ENCODE measurements around the gene SLC5A8. TPM values are rescaled to one million over a fixed set of nuclear protein-coding genes. Genes with fewer than 3 reads are reported as not detected.

Gene SLC5A8, protein sequence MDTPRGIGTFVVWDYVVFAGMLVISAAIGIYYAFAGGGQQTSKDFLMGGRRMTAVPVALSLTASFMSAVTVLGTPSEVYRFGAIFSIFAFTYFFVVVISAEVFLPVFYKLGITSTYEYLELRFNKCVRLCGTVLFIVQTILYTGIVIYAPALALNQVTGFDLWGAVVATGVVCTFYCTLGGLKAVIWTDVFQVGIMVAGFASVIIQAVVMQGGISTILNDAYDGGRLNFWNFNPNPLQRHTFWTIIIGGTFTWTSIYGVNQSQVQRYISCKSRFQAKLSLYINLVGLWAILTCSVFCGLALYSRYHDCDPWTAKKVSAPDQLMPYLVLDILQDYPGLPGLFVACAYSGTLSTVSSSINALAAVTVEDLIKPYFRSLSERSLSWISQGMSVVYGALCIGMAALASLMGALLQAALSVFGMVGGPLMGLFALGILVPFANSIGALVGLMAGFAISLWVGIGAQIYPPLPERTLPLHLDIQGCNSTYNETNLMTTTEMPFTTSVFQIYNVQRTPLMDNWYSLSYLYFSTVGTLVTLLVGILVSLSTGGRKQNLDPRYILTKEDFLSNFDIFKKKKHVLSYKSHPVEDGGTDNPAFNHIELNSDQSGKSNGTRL
- not detected for total RNA-seq

DNA sequence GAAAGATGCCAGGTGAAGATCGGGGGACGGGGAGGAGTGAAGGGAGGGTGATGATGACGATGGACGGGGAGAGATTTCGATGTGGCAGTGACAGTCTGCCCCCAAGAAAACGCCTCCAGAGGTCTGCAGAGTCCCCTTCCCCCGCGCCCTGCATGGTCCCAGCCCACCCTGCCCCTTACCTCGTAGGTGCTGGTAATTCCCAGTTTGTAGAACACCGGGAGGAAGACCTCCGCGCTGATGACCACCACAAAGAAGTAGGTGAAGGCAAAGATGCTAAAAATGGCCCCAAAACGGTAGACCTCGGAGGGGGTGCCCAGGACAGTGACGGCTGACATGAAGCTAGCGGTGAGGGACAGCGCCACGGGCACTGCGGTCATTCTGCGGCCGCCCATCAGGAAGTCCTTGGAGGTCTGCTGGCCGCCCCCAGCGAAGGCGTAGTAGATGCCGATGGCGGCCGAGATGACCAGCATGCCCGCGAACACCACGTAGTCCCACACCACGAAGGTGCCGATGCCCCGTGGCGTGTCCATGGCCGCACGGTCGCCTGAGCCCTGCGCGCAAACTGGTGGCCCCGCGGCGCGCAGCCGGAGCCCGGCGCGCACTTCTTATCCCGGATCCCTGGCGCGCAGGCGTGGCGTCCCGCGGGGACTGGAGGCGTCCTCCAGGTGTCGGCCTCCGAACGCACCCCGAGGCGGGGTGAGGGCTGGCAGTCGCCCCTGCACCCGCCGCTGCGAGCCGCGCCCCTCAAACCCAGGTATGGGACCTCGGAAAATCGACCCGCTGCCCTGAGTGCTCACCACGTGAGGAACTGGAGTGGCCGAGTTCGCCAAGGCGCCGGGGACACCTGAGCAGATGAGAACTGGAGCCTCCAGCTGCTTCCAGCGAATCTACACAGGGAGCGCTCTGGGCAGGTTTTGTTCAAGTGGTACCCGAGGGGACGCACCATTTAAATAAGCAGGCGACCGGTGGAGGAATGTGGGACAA, at the start of gene SLC5A8:
SLC5A8 (minus strand) TSS at position 920 of the 984 bp plus-strand sequence; CDS start at position 530, 390 bp downstream.
- no peaks in the 10 kb centered on the region for H3K36me3 Mint-ChIP-seq (ENCODE audit: low read depth)
- H3K4me3 Mint-ChIP-seq = no peak within 1 kb of the TSS
- peaks cover 22% of the 10 kb centered on the region for H3K27me3 Mint-ChIP-seq
- H3K27ac Mint-ChIP-seq = no peak within 1 kb of the TSS
- no peaks in the 10 kb centered on the region for H3K9me3 Mint-ChIP-seq
- ChIA-PET CTCF (no interaction called here), POLR2A (no interaction called here)
- H3K4me1 Mint-ChIP-seq = no peaks in the 10 kb centered on the region
- DNase-seq = no peak

DNA sequence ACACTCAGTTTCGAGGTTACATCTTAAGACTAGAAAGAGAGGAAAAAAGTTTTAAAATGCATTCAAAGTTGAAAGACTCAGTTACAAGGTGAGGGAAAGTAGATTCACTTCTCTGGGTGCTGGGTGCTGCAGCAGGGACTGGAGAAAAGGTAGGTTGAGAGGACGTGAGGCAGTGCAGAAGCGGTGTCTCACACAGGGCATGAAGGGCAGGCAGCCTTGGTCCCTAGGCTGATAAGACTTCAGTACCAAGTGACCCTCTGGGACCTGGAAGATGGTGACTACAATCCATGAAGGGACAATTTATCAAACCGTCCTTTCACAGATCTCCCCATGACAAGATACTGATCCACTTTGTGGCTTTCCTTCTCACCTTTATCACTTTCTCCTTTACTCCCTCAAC, 47.3 kb upstream of the SLC5A8 start:
- H3K4me1 Mint-ChIP-seq = no peaks in the 10 kb centered on the region
- no peak for DNase-seq
- H3K36me3 Mint-ChIP-seq (ENCODE audit: low read depth) = no peaks in the 10 kb centered on the region
- ChIA-PET CTCF (no interaction called here), POLR2A (no interaction called here)
- no peak overlapping the region for H3K27ac Mint-ChIP-seq
- no peaks in the 10 kb centered on the region for H3K9me3 Mint-ChIP-seq
- H3K4me3 Mint-ChIP-seq = no peak overlapping the region
- H3K27me3 Mint-ChIP-seq = peaks cover 7% of the 10 kb centered on the region

DNA sequence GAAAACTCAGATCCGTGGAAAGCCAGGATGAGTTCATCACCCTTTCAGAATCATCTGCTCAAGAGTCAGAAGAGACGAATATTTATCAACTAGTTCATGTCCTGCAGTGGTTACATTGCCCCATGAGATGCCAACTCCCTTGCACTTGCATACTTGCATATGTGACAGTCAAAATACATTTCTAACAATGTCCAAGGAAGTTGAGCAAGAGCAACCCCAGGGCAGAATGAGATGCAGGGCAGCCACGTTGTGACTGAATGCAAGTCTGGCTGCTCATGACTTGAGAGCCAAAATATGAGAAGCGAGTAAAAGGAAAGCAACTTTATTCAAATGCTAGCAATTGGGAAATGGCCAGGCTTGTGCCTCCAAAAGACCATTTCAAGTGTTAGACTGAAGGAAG, 46.2 kb upstream of the SLC5A8 start:
- Mint-ChIP-seq H3K36me3 (ENCODE audit: low read depth) (no peaks in the 10 kb centered on the region), H3K9me3 (no peaks in the 10 kb centered on the region), H3K4me3 (no peak overlapping the region), H3K4me1 (no peaks in the 10 kb centered on the region), H3K27ac (no peak overlapping the region), H3K27me3 (peaks cover 7% of the 10 kb centered on the region)
- DNase-seq = no peak
- ChIA-PET CTCF (no interaction called here), POLR2A (no interaction called here)

DNA sequence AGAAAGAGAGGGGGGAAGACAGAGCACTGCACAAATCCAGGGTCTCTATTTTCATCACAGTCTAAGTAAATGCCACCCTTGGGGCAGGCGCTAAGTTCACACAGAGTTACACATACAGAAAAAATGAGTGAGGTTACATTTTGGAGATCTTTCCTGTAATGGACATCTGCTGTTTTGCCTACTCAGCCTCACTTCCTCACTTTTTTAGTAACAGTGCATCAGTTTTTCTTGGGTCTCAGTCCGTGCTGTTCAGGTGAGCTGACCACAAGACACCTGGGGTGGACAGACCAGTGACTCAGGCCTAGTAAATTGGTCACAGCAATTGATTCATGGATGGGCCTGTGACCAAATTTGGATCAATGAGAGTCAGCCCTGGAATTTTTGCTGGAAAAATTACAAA, 33.6 kb upstream of the SLC5A8 start:
- CTCF ChIA-PET = no interaction called here
- H3K27ac Mint-ChIP-seq = no peak overlapping the region
- no peak overlapping the region for H3K4me3 Mint-ChIP-seq
- no peaks in the 10 kb centered on the region for H3K9me3 Mint-ChIP-seq
- H3K36me3 Mint-ChIP-seq (ENCODE audit: low read depth) = no peaks in the 10 kb centered on the region
- POLR2A ChIA-PET = no interaction called here
- no peaks in the 10 kb centered on the region for H3K4me1 Mint-ChIP-seq
- no peaks in the 10 kb centered on the region for H3K27me3 Mint-ChIP-seq
- DNase-seq = no peak

DNA sequence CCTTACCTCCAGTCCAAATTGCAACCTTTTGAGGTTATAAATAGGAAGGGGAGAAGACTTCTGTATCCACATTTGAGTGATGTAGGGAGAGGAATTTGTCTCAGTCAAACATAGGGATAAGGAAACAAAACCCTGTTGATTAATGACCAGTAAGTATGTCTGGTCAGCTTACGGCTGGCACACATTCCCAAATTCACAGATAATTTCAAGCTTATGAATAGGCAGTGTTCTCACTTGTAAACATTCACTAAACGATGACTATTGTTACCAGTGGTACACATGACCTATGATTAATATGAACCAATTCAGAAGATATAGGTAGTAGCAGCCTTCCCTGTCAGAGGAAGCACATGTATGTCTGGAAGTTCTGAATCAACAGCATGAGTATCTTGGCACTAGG, 33.0 kb upstream of the SLC5A8 start:
- ChIA-PET POLR2A (no interaction called here), CTCF (no interaction called here)
- no peaks in the 10 kb centered on the region for H3K9me3 Mint-ChIP-seq
- H3K36me3 Mint-ChIP-seq (ENCODE audit: low read depth) = no peaks in the 10 kb centered on the region
- no peaks in the 10 kb centered on the region for H3K27me3 Mint-ChIP-seq
- H3K27ac Mint-ChIP-seq = no peak overlapping the region
- H3K4me3 Mint-ChIP-seq = no peak overlapping the region
- no peak for DNase-seq
- no peaks in the 10 kb centered on the region for H3K4me1 Mint-ChIP-seq

DNA sequence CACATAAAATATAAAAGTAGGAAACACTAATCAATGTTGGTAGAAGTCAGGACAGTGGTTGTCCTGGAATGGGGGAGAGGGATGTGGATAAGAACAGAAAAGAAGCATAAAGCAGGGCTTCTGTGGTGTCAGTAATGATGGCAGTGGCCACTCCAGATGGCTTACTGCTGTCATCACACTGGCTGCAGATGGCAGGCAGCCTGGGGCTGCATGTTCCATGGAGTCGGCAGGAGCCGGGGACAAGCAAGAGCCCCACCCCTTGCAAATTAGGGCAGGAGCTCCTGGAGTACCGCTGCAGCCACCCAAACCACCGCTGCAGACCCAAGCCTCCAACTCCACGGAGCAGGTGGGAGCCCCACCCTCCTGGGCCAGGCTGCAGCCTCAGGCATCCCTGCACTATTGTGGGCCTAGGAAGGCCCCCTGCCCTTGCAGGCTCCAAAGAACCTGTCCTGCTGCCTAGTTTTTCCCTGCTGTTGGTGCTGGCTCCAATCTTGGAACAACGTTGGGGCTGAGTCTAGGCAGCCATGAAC, 28.8 kb upstream of the SLC5A8 start:
- ChIA-PET POLR2A (no interaction called here), CTCF (no interaction called here)
- H3K4me1 Mint-ChIP-seq = no peaks in the 10 kb centered on the region
- H3K27ac Mint-ChIP-seq = no peak overlapping the region
- no peaks in the 10 kb centered on the region for H3K9me3 Mint-ChIP-seq
- H3K27me3 Mint-ChIP-seq = no peaks in the 10 kb centered on the region
- DNase-seq = no peak
- no peaks in the 10 kb centered on the region for H3K36me3 Mint-ChIP-seq (ENCODE audit: low read depth)
- H3K4me3 Mint-ChIP-seq = no peak overlapping the region

DNA sequence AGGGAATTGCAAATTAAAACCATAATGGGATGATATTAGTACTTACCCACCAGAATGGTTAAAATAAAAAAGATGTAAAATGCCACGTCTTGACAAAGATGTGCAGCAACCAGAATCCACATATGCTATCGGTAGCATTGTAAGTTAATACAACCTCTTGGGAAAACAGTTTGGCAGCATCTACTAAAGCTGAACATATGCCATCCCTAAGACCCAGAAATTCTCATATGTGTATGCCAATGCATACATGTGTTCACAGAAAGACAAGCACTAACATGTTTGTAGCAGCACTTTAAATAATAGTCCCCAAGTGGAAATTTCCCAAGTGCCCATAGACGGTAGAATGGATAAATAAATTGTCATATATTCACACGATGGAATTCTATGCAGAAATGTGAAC, 28.3 kb upstream of the SLC5A8 start:
- ChIA-PET POLR2A (no interaction called here), CTCF (no interaction called here)
- Mint-ChIP-seq H3K27me3 (no peaks in the 10 kb centered on the region), H3K4me1 (no peaks in the 10 kb centered on the region), H3K36me3 (ENCODE audit: low read depth) (no peaks in the 10 kb centered on the region), H3K27ac (no peak overlapping the region), H3K4me3 (no peak overlapping the region), H3K9me3 (no peaks in the 10 kb centered on the region)
- no peak for DNase-seq

DNA sequence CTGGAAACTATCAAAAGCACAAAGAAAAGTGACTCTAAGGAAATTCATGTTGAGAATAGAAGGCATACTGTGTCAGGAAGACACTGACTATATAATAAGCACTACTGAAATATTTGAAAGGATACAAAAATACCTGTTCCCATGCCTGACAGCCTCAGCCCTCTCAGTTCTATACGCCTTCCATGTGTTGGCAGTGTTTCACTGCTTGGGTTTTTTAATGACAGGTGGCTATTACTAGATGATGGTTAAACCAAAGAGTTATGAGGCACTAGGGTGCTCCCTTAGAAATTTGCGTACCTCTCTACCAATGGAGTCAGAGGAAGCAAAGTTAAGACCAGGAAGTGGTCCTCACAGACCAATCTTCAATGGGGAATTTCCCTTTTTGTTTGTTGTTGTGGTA, 25.6 kb upstream of the SLC5A8 start:
- ChIA-PET POLR2A (no interaction called here), CTCF (no interaction called here)
- no peak for DNase-seq
- Mint-ChIP-seq H3K27me3 (no peaks in the 10 kb centered on the region), H3K4me1 (no peaks in the 10 kb centered on the region), H3K36me3 (ENCODE audit: low read depth) (no peaks in the 10 kb centered on the region), H3K4me3 (no peak overlapping the region), H3K27ac (no peak overlapping the region), H3K9me3 (no peaks in the 10 kb centered on the region)

DNA sequence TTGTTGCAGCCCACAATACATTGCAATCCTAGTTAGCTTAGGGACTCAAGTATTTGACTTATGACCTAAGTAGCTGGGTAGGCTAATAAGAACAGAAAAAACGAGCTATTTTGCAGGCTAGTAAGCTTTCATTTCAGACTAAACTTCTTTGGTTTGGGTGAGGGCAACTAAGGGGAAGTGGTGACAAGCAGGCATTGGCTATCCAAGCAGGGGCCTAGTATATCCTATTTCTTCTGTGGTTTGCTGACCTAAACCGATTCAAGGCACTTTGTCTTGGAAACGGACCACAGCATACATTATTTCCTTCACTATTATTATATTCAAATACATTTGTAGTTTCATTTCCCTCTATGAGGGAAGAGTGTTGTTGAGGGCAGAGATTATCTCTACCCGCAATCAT, 21.6 kb upstream of the SLC5A8 start:
- no peaks in the 10 kb centered on the region for H3K27me3 Mint-ChIP-seq
- H3K9me3 Mint-ChIP-seq = no peaks in the 10 kb centered on the region
- H3K4me1 Mint-ChIP-seq = no peaks in the 10 kb centered on the region
- H3K36me3 Mint-ChIP-seq (ENCODE audit: low read depth) = no peaks in the 10 kb centered on the region
- H3K27ac Mint-ChIP-seq = no peak overlapping the region
- ChIA-PET POLR2A (no interaction called here), CTCF (no interaction called here)
- DNase-seq = no peak
- no peak overlapping the region for H3K4me3 Mint-ChIP-seq

DNA sequence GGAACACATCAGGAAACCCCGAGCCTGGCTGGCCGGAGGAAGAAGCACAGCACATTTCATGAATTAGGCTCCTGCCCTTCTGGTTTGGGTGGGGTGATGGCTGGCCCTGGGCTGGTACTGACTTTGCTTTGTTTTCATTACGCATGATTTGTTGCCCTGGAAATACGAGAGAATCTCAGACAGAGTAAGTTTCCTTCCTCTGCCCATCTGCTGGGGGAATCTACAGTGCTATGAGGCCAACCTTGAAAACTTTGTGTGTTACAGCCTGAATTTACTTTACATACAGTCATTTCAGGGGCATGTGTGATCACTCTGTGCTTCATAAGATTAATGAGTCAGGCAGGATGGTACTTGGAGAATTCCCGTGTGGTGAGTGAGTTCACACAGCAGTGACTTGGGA, 20.5 kb upstream of the SLC5A8 start:
- H3K4me1 Mint-ChIP-seq = no peaks in the 10 kb centered on the region
- ChIA-PET CTCF (no interaction called here), POLR2A (no interaction called here)
- H3K27ac Mint-ChIP-seq = no peak overlapping the region
- DNase-seq = no peak
- H3K4me3 Mint-ChIP-seq = no peak overlapping the region
- H3K36me3 Mint-ChIP-seq (ENCODE audit: low read depth) = no peaks in the 10 kb centered on the region
- H3K9me3 Mint-ChIP-seq = no peaks in the 10 kb centered on the region
- no peaks in the 10 kb centered on the region for H3K27me3 Mint-ChIP-seq

DNA sequence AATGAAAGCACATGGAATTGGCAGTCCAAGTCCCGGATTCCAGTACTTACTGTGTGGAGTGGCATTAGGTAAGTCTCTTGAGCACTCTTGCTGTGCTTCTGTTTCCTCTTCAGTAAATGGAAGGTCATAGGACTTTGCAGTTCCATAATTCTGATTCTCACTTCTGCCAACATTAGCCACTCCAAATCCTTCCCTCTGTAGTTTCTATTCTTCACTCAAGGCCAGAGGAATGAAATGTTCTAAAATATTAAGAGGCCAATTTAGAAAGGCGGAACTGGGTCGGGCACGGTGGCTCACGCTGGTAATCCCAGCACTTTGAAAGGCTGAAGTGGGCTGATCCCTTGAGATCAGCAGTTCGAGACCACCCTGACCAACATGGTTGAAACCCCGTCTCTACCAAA, 19.8 kb upstream of the SLC5A8 start:
- DNase-seq = no peak
- ChIA-PET CTCF (no interaction called here), POLR2A (no interaction called here)
- no peak overlapping the region for H3K27ac Mint-ChIP-seq
- H3K4me1 Mint-ChIP-seq = no peaks in the 10 kb centered on the region
- H3K9me3 Mint-ChIP-seq = no peaks in the 10 kb centered on the region
- no peaks in the 10 kb centered on the region for H3K27me3 Mint-ChIP-seq
- no peak overlapping the region for H3K4me3 Mint-ChIP-seq
- no peaks in the 10 kb centered on the region for H3K36me3 Mint-ChIP-seq (ENCODE audit: low read depth)

DNA sequence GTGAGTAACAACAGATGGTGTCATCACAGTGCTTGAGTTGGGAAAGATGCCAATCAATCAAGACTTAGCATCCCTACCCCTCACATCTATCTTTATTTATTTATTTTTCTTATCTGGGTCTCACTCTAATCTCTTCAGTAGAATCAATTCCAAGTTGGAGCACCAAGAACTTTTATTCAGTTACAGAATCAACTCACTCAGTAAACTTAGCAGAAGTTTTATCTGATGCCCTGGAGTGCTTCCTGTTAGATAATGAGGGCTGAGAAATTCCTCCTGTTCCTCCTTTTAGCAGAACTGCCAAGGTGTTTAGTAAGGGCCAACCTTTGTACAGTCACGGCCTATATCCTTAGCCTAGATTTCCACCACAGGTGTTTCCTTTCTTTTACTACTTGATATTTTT, 11.3 kb upstream of the SLC5A8 start:
- H3K9me3 Mint-ChIP-seq = no peaks in the 10 kb centered on the region
- no peak overlapping the region for H3K4me3 Mint-ChIP-seq
- ChIA-PET CTCF (no interaction called here), POLR2A (no interaction called here)
- no peak overlapping the region for H3K27ac Mint-ChIP-seq
- H3K36me3 Mint-ChIP-seq (ENCODE audit: low read depth) = no peaks in the 10 kb centered on the region
- H3K4me1 Mint-ChIP-seq = no peaks in the 10 kb centered on the region
- no peak for DNase-seq
- H3K27me3 Mint-ChIP-seq = no peaks in the 10 kb centered on the region

DNA sequence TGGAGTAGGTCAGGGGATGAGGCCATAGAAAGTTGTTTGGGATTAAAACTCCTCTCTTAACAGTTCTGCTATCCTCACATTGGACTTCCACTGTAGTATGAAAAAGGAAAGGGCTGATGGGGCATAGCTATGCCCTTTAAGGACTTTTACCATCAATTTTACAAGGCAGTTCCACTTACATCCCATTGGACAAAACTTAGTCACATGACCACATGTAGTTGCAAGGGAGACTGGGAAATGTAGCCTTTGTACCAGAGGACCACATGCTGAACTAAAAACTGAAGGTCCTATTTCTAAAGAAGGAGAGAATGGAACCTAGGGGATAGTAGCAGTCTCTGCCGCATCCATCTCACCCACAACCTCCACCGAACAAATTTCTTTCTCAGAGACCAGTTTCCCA, 6.8 kb upstream of the SLC5A8 start:
- Mint-ChIP-seq H3K27me3 (no peaks in the 10 kb centered on the region), H3K4me1 (no peaks in the 10 kb centered on the region), H3K9me3 (peaks cover 6% of the 10 kb centered on the region), H3K27ac (no peak overlapping the region), H3K4me3 (no peak overlapping the region), H3K36me3 (ENCODE audit: low read depth) (no peaks in the 10 kb centered on the region)
- ChIA-PET POLR2A (no interaction called here), CTCF (no interaction called here)
- no peak for DNase-seq

Data from activated CD4-positive, alpha-beta memory T cell treated with anti-CD3 and anti-CD28 coated beads, Interleukin-2, amount 10 ng/mL, durations not matched to agents 7 days and 5 days (primary cell).